IMR-90 (cell line): ENCODE results near the gene ENPP3. TPM values are rescaled to one million over a fixed set of nuclear protein-coding genes. Genes with fewer than 3 reads are reported as not detected.

ENCODE experiments used
- ATAC-seq: fragments of 200-7000 bp; cut with Tn5 transposase; 2 replicates; pipeline ENCODE4 v1.9.1; 2020; ENCODE audit warnings: low read depth, mild to moderate bottlenecking, moderate library complexity
- BruUV-seq: library from RNA; stranded (reverse); fragments of 400-500 nt; replicated peaks from 2 replicates; lab custom pipeline; 2021; lab: Mats Ljungman, UMichigan
- CTCF ChIA-PET: fragments of 300-600 bp; formaldehyde crosslinking; extraction: SDS; loops from one replicate; lab custom pipeline; 2021; ENCODE audit warnings: antibody characterized with exemption; lab: Yijun Ruan, JAX
- POLR2A ChIA-PET: fragments of 300-600 bp; sonication (Branson Sonifier 250); formaldehyde crosslinking; loops from one replicate; lab custom pipeline; 2022; ENCODE audit warnings: antibody characterized with exemption; ENCODE audit not compliant: unreplicated experiment; lab: Charles Lee
- DNase-seq: peaks from one replicate; pipeline ENCODE4 v3.0.0; 2013
- H2AFZ ChIP-seq: replicated peaks from 2 replicates; pipeline ENCODE3; 2013; ENCODE audit warnings: low read length, mild to moderate bottlenecking; ENCODE audit not compliant: poor library complexity
- H2AK5ac ChIP-seq: 2 replicates; pipeline ENCODE4 v1.6.1; 2013; ENCODE audit warnings: low read depth, low read length, inconsistent platforms
- H2AK9ac ChIP-seq: replicated peaks from 2 replicates; pipeline ENCODE3; 2013; ENCODE audit warnings: mild to moderate bottlenecking, low read depth, low read length, moderate library complexity; ENCODE audit not compliant: poor library complexity
- H2BK120ac ChIP-seq: 2 replicates; pipeline ENCODE4 v1.6.1; 2013; ENCODE audit warnings: low read depth, low read length, inconsistent platforms
- H2BK15ac ChIP-seq: 3 replicates; pipeline ENCODE4 v1.6.1; 2013; ENCODE audit warnings: low read depth, low read length, inconsistent platforms
- H2BK20ac ChIP-seq: 2 replicates; pipeline ENCODE4 v1.6.1; 2013; ENCODE audit warnings: low read depth, mild to moderate bottlenecking, inconsistent platforms, low read length, moderate library complexity
- H2BK5ac ChIP-seq: 2 replicates; pipeline ENCODE4 v1.6.1; 2013; ENCODE audit warnings: mild to moderate bottlenecking, low read depth, low read length, inconsistent platforms; ENCODE audit not compliant: poor library complexity, severe bottlenecking
- H3K14ac ChIP-seq: replicated peaks from 2 replicates; pipeline ENCODE4 v1.6.1; 2013; ENCODE audit warnings: low read depth, low read length, inconsistent platforms
- H3K18ac ChIP-seq: 2 replicates; pipeline ENCODE4 v1.6.1; 2013; ENCODE audit warnings: low read depth, low read length, control low read depth
- H3K23ac ChIP-seq: 2 replicates; pipeline ENCODE4 v1.6.1; 2013; ENCODE audit warnings: low read depth, low read length, inconsistent platforms
- H3K27ac ChIP-seq: 2 replicates; pipeline ENCODE4 v1.5.1; 2013; ENCODE audit warnings: mild to moderate bottlenecking, control low read depth, low read length; ENCODE audit not compliant: insufficient read depth
- H3K27me3 ChIP-seq: 2 replicates; pipeline ENCODE4 v1.6.1; 2013; ENCODE audit warnings: low read length; ENCODE audit not compliant: control insufficient read depth, insufficient read depth
- H3K36me3 ChIP-seq: 2 replicates; pipeline ENCODE4 v1.6.1; 2013; ENCODE audit warnings: low read length, mixed read lengths; ENCODE audit not compliant: control insufficient read depth, insufficient read depth
- H3K4ac ChIP-seq: 2 replicates; pipeline ENCODE4 v1.6.1; 2013; ENCODE audit warnings: low read depth, low read length, inconsistent platforms
- H3K4me1 ChIP-seq: 2 replicates; pipeline ENCODE4 v1.6.1; 2013; ENCODE audit warnings: low read length, mixed read lengths; ENCODE audit not compliant: control insufficient read depth, insufficient read depth
- H3K4me2 ChIP-seq: 2 replicates; pipeline ENCODE4 v1.6.1; 2013; ENCODE audit warnings: low read depth, mild to moderate bottlenecking, control low read depth, low read length, moderate library complexity
- H3K4me3 ChIP-seq: 2 replicates; pipeline ENCODE4 v1.5.1; 2013; ENCODE audit warnings: low read depth, mild to moderate bottlenecking, control low read depth, low read length, moderate library complexity; ENCODE audit not compliant: insufficient read depth
- H3K56ac ChIP-seq: 2 replicates; pipeline ENCODE4 v1.6.1; 2013; ENCODE audit warnings: low read length, inconsistent platforms; ENCODE audit not compliant: insufficient read depth; ENCODE audit errors: extremely low read depth
- H3K79me1 ChIP-seq, 2 experiments: 2 replicates each; pipeline ENCODE4 v1.6.1; 2013; ENCODE audit warnings: low read length in 2 of 2, inconsistent platforms in 1 of 2, low read depth in 1 of 2
- H3K9ac ChIP-seq: 2 replicates; pipeline ENCODE4 v1.6.1; 2013; ENCODE audit warnings: low read depth, low read length, control low read depth
- H3K9me1 ChIP-seq: 2 replicates; pipeline ENCODE4 v1.6.1; 2013; ENCODE audit warnings: low read length, inconsistent platforms; ENCODE audit not compliant: insufficient read depth
- H3K9me3 ChIP-seq: 2 replicates; pipeline ENCODE4 v1.6.1; 2013; ENCODE audit warnings: low read length; ENCODE audit not compliant: control insufficient read depth, insufficient read depth
- H4K20me1 ChIP-seq: 2 replicates; pipeline ENCODE4 v1.6.1; 2013; ENCODE audit warnings: low read length, inconsistent platforms; ENCODE audit not compliant: insufficient read depth
- H4K5ac ChIP-seq: 2 replicates; pipeline ENCODE4 v1.6.1; 2013; ENCODE audit warnings: mild to moderate bottlenecking, low read depth, low read length, control low read depth
- H4K8ac ChIP-seq, 2 experiments: 2 replicates each; pipeline ENCODE4 v1.6.1; 2013; ENCODE audit warnings: low read depth in 2 of 2, low read length in 2 of 2, control low read depth in 1 of 2, inconsistent platforms in 1 of 2
- H4K91ac ChIP-seq: 2 replicates; pipeline ENCODE4 v1.6.1; 2013; ENCODE audit warnings: low read depth, low read length, inconsistent platforms; ENCODE audit not compliant: insufficient read depth
- BHLHE40 ChIP-seq: fragments of 150-350 bp; IDR thresholded peaks from 2 replicates; pipeline ENCODE4 v1.6.1; 2016; ENCODE audit warnings: mild to moderate bottlenecking, low read depth, low read length
- FOS ChIP-seq: fragments of 150-350 bp; IDR thresholded peaks from 2 replicates; pipeline ENCODE4 v1.6.1; 2016; ENCODE audit warnings: low read depth, low read length
- MAFK ChIP-seq: IDR thresholded peaks from 2 replicates; pipeline ENCODE4 v1.6.1; 2012; ENCODE audit warnings: low read depth, low read length, improper control_type of control experiment
- RCOR1 ChIP-seq: IDR thresholded peaks from 2 replicates; pipeline ENCODE4 v1.6.1; 2012; ENCODE audit warnings: mild to moderate bottlenecking, low read length, improper control_type of control experiment; ENCODE audit not compliant: insufficient replicate concordance
- WGBS, 2 experiments: methylation state at CpG; one replicate each; pipeline versions ENCODE4 v1.1.5 to v1.1.7; 2013; ENCODE audit warnings: missing lambda C conversion rate in 2 of 2; ENCODE audit not compliant: insufficient read length in 1 of 2; ENCODE audit errors: extremely low coverage in 2 of 2; 5-methylcytosine and 5-hydroxymethylcytosine counted together
- dilution Hi-C: fragments of 300-500 bp; cut with HindIII; formaldehyde crosslinking; loops from one replicate; pipeline ENCODE4 v1.14.3; 2018; ENCODE audit warnings: low sequenced_read_pairs; ENCODE audit not compliant: unreplicated experiment
- in situ Hi-C: fragments of 300-500 bp; cut with MboI; formaldehyde crosslinking; loops from 3 replicates; pipeline ENCODE4 v1.14.3; 2019; ENCODE audit warnings: low sequenced_read_pairs, inconsistent platforms, mixed read lengths
- intact Hi-C: fragments of 100-400 bp; cut with micrococcal nuclease; formaldehyde crosslinking; loops from 2 replicates; pipeline ENCODE4 v1.10.0; 2022
- polyA plus RNA-seq, 3 experiments: library from polyadenylated mRNA; depleted of rRNA; stranded (reverse); fragments of >200 nt; gene quantifications; 2 replicates each; pipeline ENCODE4 v1.2.3, GENCODE V29; 2012; ENCODE audit warnings: low replicate concordance in 1 of 3
- total RNA-seq: library from RNA; depleted of rRNA; stranded (reverse); fragments of >200 nt; gene quantifications from 2 replicates; pipeline ENCODE4 v1.2.3, GENCODE V29; 2012

The ENPP3 gene
- total and polyA plus RNA-seq, 2 of the 4 experiments (the other 2 are of a cell fraction), result under 0.01 to 0.05 TPM

GRCh38 chr6:131656667-131657066 is 19.6 kb downstream of the ENPP3 start:
- Histone ChIP-seq H3K18ac (no peak overlapping the region), H2AK9ac (no peak overlapping the region), H3K27me3 (peaks cover 4% of the 10 kb centered on the region), H3K4me1 (peaks cover 5% of the 10 kb centered on the region), H2AFZ (no peak overlapping the region), H3K4me3 (no peak overlapping the region), H2BK5ac (no peak overlapping the region), H3K79me1 (no peaks in the 10 kb centered on the region), H2BK20ac (no peak overlapping the region), H4K20me1 (no peaks in the 10 kb centered on the region), H3K23ac (no peak overlapping the region), H2BK15ac (no peak overlapping the region), H3K27ac (no peak overlapping the region), H3K9me3 (no peaks in the 10 kb centered on the region), H4K5ac (no peak overlapping the region), H3K4me2 (no peak overlapping the region), H3K9me1 (peaks cover 3% of the 10 kb centered on the region; the same call in 1 of the 2 replicates), H4K8ac (no peak overlapping the region), H3K4ac (no peak overlapping the region), H3K9ac (no peak overlapping the region), H3K36me3 (no peaks in the 10 kb centered on the region), H2BK120ac (no peak overlapping the region), H2AK5ac (no peak overlapping the region), H3K56ac (no peak overlapping the region), H4K91ac (no peak overlapping the region), H3K14ac (no peak overlapping the region)
- POLR2A ChIA-PET, result interaction anchor here (0.6 kb wide), 1 partner anchor 12 kb away, joined by 9 read pairs; no protein-coding TSS in a partner anchor
- ATAC-seq, result no peak
- DNase-seq, result no peak
- TF ChIP-seq MAFK (0 out of 2 replicates have a peak, but pooled peaks have one; percentile 2), BHLHE40 (no peak), FOS (no peak), RCOR1 (no peak)
- BruUV-seq, result no TSS peak
- 100% methylated on average over 2 of the region's 3 CpGs; no CpG with 5 or more reads in 1 of the 2 experiments for WGBS, 2 experiments
- dilution Hi-C loops, result no loop called here
- intact Hi-C loops, result no loop called here
- in situ Hi-C loops, result no loop called here
- CTCF ChIA-PET, result interaction anchor here (1.5 kb wide), 1 partner anchor 39 kb away, joined by 5 read pairs; no protein-coding TSS in a partner anchor
